ENCODE results near the gene KRTAP9-6.
"Not testable (repeated sequence)": the region's sequence is repeated elsewhere in the genome, so short reads cannot be mapped to it uniquely, and the experiment has no call there.

The KRTAP9-6 gene

GRCh38 chr17:41271858-41272257 is 6.7 kb downstream of the KRTAP9-6 start:
- H3K27me3 ChIP-seq, result no peaks in the 10 kb centered on the region
- no peaks in the 10 kb centered on the region for H3K9me3 ChIP-seq
- DNase-seq, result no peak
- no peak for TF ChIP-seq CTCF (IDR thresholded peaks at IDR 0.05)
- intact Hi-C loops (cut with DNase I; ENCODE audit: low total_unique reads), result no loop called here
- H3K36me3 ChIP-seq, result no peaks in the 10 kb centered on the region
- H3K27ac ChIP-seq, result no peak overlapping the region
- H3K4me1 ChIP-seq, result no peaks in the 10 kb centered on the region
- no peak overlapping the region for H3K4me3 ChIP-seq

DNA sequence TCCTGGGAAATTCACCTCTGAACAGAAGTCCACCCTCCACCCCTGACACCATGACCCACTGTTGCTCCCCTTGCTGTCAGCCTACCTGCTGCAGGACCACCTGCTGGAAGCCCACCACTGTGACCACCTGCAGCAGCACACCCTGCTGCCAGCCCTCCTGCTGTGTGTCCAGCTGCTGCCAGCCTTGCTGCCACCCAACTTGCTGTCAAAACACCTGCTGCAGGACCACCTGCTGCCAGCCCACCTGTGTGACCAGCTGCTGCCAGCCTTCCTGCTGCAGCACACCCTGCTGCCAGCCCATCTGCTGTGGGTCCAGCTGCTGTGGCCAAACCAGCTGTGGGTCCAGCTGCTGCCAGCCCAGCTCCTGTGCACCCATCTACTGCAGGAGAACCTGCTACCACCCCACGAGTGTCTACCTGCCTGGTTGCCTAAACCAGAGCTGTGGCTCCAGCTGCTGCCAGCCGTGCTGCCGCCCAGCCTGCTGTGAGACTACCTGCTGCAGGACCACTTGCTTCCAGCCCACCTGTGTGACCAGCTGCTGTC is 10.5 kb downstream of the KRTAP9-6 start, which contains the start of gene KRTAP9-7:
Gene KRTAP9-7 (plus strand): TSS at position 51 of the 543 bp plus-strand sequence. CDS start 0 bp downstream, at position 51.
- DNase-seq; H3K36me3 ChIP-seq; H3K27ac ChIP-seq; H3K27me3 ChIP-seq; intact Hi-C loops (cut with DNase I; ENCODE audit: low total_unique reads); H3K9me3 ChIP-seq; H3K4me3 ChIP-seq; H3K4me1 ChIP-seq: not testable (repeated sequence)

DNA sequence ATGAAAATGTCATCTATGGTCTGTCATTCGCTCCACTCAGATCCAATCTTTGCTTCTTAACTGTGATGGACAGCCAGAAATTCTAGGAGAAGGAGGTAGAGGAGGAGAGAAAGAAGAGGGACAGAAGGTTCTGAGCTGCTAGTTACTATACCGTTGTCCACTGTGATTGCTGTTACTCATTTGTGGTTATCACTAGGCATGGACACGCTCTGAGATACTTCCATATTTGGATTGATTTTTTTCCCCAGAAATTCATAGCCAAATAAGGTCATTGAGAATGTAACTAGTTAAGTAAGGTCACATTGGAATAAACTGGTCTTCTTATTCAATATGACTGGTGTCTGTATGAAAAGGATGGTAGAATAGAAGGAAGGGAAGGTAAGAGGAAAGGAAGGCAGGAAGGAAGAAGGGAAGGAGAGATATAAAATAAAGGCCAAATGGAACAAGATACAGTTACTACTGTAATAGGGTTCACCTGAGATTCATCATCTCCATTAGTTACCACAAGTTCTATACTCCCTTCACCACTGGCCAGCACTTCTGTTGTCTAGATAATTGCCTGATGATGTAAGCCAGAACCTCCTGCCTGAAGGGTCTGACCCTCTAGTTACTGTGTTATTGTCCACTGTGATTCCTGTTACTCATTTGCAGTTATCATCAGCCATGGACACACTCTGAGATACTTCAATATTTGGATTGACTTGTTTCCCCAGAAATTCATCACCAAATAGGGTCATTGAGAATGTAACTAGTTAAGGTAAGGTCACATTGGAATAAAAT is 13.2 kb downstream of the KRTAP9-6 start:
- H3K4me3 ChIP-seq, result no peak overlapping the region
- peaks cover 0 to 3% of the 10 kb centered on the region in 2 donors for H3K27me3 ChIP-seq
- intact Hi-C loops (cut with DNase I; ENCODE audit: low total_unique reads), result no loop called here
- DNase-seq, result no peak
- TF ChIP-seq CTCF (IDR thresholded peaks at IDR 0.05), result no peak
- no peaks in the 10 kb centered on the region for H3K36me3 ChIP-seq
- H3K27ac ChIP-seq, result no peak overlapping the region
- no peaks in the 10 kb centered on the region for H3K4me1 ChIP-seq
- H3K9me3 ChIP-seq, result no peaks in the 10 kb centered on the region

GRCh38 chr17:41284043-41284442 is 18.9 kb downstream of the KRTAP9-6 start:
- no peaks in the 10 kb centered on the region for H3K9me3 ChIP-seq
- no peak for TF ChIP-seq CTCF (IDR thresholded peaks at IDR 0.05)
- peaks cover 0 to 3% of the 10 kb centered on the region in 2 donors for H3K27me3 ChIP-seq

GRCh38 chr17:41284546-41284945 is 19.4 kb downstream of the KRTAP9-6 start:
- intact Hi-C loops (cut with DNase I; ENCODE audit: low total_unique reads), result no loop called here
- no peak overlapping the region for H3K27ac ChIP-seq
- no peak for DNase-seq
- H3K36me3 ChIP-seq, result no peaks in the 10 kb centered on the region
- no peak overlapping the region for H3K4me3 ChIP-seq
- H3K4me1 ChIP-seq, result no peaks in the 10 kb centered on the region
- no peak for TF ChIP-seq CTCF (IDR thresholded peaks at IDR 0.05)
- no peaks in the 10 kb centered on the region for H3K9me3 ChIP-seq
- H3K27me3 ChIP-seq, result peaks cover 0 to 3% of the 10 kb centered on the region in 2 donors

More at GRCh38 chr17:41284043-41284442, 18.9 kb downstream of the KRTAP9-6 start:
- H3K27ac ChIP-seq, result no peak overlapping the region
- H3K4me3 ChIP-seq, result no peak overlapping the region
- no peaks in the 10 kb centered on the region for H3K4me1 ChIP-seq
- no peak for DNase-seq
- H3K36me3 ChIP-seq, result no peaks in the 10 kb centered on the region
- intact Hi-C loops (cut with DNase I; ENCODE audit: low total_unique reads), result no loop called here

GRCh38 chr17:41287050-41287449 is 21.9 kb downstream of the KRTAP9-6 start:
- no peak overlapping the region for H3K27ac ChIP-seq
- no peak for DNase-seq
- no peak overlapping the region for H3K4me3 ChIP-seq
- no peaks in the 10 kb centered on the region for H3K4me1 ChIP-seq
- no peaks in the 10 kb centered on the region for H3K27me3 ChIP-seq
- intact Hi-C loops (cut with DNase I; ENCODE audit: low total_unique reads), result no loop called here
- no peak for TF ChIP-seq CTCF (IDR thresholded peaks at IDR 0.05)
- no peaks in the 10 kb centered on the region for H3K36me3 ChIP-seq
- H3K9me3 ChIP-seq, result no peaks in the 10 kb centered on the region
